Stimulated activated CD8-positive, alpha-beta memory T cell treated with anti-CD3 and anti-CD28 coated beads, Interleukin-12 subunit alpha, Interleukin-12 subunit beta, amount 100 ng/mL, for 4 hours (primary cell): ENCODE data around the gene MACO1.

Experiments used
- DNase-seq: peaks from one replicate; pipeline ENCODE4 v3.0.0-alpha.2; 2020; ENCODE audit warnings: low read depth

MACO1 gene

DNA sequence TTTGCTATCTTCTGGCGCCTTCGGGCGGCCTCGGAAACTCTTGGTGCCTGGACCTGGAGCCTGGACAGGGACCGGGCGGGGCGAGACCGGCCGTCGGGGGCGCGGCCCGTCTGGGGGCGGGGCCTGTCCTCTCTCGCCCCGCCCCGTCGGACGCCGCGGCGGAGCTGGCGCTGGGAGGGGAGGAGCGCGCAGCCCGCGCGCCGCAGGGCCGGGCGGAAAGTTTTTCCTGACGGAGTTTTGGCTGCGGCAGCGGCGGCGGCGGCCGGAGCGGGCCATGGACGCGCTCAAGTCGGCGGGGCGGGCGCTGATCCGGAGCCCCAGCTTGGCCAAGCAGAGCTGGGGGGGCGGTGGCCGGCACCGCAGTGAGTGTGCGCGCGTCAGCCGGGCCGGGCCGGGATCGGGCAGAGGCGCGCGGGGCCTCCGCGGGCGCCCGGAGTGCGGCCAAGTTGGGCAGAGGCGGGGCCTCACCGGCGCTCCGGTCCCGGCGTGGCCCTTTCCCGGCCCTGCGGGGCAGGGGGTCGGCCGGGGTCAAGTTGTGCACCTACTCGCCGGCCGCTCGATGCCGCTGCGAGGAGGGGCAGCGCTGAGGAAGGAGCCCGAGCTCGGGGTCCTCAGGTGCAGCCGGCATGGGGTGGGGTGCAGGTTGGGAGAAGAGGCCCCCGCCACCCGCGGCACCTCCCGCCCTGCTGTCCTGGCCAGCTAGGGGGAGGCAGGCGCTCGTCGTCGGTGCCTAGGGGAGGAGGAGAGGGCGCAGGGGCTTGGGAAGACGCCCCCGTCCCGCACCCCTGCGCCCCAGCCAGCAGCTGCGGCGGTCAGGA, 112.9 kb downstream of the MACO1 start, which contains the start of gene LDLRAP1:
Gene LDLRAP1, plus strand, starts transcription at position 182 of the 818 bp plus-strand sequence. Its CDS starts 93 bp downstream, at position 275.
- peak; percentile 47 for DNase-seq

DNA sequence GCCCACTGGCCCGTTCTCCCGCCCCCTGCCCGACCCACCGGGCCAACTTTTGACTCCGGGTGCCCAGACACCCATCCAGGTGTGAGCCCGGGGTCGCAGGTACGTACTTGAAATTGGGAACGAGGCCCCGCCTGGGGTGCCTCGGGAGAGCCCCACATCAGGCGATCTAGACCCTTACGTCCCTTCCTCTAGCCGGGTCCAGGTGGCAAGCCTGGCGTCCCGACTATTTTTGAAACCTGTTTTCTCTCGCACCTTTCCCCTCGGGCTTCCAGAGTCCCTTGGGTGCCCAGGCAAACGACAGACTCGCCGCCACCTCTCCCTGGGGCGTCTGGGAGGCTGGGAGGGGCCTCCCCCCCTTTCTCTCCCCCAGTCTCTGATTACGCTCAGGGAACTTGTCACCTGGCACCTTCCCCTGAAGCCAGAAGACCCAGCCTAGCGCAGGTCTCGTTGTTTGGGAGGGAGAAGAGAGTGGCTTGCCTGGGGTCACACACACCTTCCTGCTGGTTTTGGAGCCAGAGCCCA, 113.6 kb downstream of the MACO1 start:
- DNase-seq: no peak

DNA sequence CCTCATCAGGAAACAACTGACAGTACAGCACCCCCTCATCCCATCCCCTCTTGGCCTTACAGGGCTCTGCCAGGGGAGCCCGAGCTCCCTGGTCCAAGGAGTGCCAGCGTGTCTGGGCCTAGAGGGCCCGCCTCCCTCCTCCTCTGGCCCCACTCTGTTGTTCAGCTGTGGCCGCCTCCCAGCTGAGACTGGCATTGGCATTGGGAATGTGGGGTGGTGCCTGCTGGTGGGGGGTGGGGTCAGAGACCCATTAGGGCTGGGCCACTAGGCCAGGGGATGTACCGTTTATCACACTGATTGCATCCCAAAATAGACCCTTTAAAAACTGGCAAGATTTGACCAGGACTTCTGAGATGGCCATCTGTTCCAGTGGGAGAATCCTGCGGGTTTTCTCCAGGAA, 114.1 kb downstream of the MACO1 start:
- no peak for DNase-seq

DNA sequence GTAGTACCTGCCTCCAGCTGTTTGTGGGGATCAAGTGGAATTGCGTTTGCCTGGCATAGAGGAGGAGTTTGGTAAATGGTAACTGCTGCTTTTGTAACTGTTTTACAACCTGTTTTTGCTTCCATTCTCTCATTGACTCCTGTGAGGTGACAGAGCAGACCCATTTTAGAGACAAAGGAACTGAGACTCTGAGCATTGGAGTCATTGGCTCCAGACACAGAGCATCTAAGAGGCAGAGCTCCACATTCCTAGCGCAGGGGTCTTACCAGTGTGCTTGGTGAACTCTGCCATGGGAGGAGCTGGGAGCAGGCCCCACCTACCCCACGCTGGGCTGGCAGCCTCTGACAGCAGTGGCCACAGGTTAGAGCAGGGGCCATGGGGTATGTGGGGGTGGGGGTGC, 115.1 kb downstream of the MACO1 start:
- DNase-seq: no peak

DNA sequence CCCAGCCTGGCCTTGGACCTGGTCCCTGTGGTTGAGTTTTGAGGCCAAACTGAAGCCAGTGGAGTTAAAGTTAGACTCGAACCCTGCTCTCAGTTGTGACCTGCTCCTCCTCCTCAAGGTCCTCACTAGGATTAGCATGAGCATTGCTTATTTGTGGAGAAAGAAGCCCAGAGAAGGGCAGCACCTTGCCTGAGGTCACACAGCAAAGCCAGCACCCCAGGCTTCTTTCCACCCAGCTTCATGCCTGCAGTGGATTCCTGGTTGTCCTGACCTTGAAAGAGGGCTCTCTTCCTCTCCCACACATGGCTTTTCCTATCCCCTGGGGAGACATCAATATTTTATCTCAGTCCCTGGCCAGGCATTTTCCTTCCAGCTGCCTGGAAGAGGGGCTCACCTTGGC, 115.5 kb downstream of the MACO1 start:
- DNase-seq: no peak

DNA sequence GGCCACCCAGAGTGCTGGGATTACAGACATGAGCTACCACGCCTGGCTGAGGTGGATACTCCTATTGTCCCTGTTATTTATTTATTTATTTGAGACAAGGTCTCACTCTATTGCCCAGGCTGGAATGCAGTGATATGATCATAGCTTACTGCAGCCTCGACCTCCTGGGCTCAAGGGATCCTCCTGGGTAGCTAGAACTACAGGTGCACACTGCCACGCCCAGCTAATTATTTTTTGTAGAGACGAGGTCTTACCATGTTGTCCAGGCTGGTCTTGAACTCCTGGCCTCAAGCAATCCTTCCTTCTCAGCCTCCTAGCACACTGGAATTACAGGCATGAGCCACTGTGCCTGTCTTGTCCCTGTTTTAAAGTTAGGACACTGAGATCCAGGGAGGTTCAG, 117.9 kb downstream of the MACO1 start:
- DNase-seq: no peak

DNA sequence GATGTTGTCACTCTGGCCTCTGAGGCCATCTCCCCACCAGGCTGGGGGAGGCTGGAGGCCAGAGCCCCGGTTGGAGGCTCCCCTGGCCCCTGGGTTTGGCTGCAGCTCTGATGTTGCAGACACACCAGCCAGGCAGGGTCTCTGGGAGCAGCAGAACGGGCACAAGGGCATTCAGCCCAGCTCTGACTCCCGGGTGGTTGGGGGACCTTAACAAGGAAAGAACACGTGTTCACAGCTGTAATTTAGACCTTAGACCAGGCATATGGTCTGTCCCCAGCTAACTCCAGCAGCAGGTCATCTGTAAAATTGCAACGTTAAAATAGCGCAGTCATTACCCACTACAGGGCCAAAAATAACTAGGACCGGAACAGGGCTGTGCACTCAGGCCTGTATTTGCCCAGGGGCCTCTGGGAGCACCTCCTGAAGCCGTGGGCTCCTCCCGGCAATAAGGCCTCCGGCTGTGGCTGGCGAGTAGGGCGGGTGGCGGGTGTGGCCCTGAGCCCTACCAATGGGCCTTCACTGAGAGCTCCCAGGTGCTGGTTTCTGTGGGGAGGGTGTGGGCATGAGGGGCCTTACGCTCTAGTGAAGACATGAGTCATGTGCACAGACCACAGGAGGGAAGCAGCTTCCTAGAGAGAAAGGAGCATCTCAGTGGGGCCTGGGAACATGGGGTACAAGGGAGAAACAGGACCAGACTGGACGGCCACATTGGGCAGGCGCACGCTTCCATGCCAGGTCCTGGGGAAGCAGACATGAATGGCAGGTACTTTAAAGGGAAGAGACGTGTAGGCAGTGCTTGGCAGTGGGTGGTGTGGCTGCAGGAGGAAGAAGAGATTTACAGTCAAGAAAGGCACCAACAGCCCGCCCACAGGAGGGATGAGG, 118.8 kb downstream of the MACO1 start:
- DNase-seq: peak; percentile 50
